Mesenchymal stem cell (in vitro differentiated cells and primary cell): ENCODE measurements around the gene IGLON5.

Source experiments
- DNase-seq: peaks from one replicate; pipeline ENCODE4 v3.0.0-alpha.2; 2013
- H2AFZ ChIP-seq: one replicate; pipeline ENCODE4 v1.6.1; 2013; ENCODE audit warnings: low read depth, mild to moderate bottlenecking, control low read depth, inconsistent platforms, low read length, moderate library complexity
- H2AK5ac ChIP-seq: 2 replicates; pipeline ENCODE4 v1.6.1; 2013; ENCODE audit warnings: low read length, moderate library complexity, mild to moderate bottlenecking, inconsistent platforms; ENCODE audit not compliant: severe bottlenecking
- H2BK120ac ChIP-seq: one replicate; pipeline ENCODE4 v1.6.1; 2013; ENCODE audit warnings: low read depth, mild to moderate bottlenecking, inconsistent platforms, low read length, moderate library complexity
- H2BK12ac ChIP-seq, 2 experiments: one replicate each; pipeline ENCODE4 v1.6.1; 2013; ENCODE audit warnings: inconsistent platforms in 2 of 2, low read length in 2 of 2, mild to moderate bottlenecking in 2 of 2, moderate library complexity in 2 of 2, control low read depth in 1 of 2
- H2BK15ac ChIP-seq: one replicate; pipeline ENCODE4 v1.6.1; 2013; ENCODE audit warnings: mild to moderate bottlenecking, low read depth, inconsistent platforms; ENCODE audit not compliant: poor library complexity, severe bottlenecking
- H2BK5ac ChIP-seq: 2 replicates; pipeline ENCODE4 v1.6.1; 2013; ENCODE audit warnings: low read depth, mild to moderate bottlenecking, low read length, control low read depth, inconsistent platforms; ENCODE audit not compliant: poor library complexity, severe bottlenecking
- H3K14ac ChIP-seq, 2 experiments: one replicate each; pipeline ENCODE4 v1.6.1; 2013; ENCODE audit warnings: inconsistent platforms in 2 of 2, low read length in 2 of 2, control low read depth in 1 of 2, mild to moderate bottlenecking in 1 of 2, moderate library complexity in 1 of 2
- H3K18ac ChIP-seq, 2 experiments: one replicate each; pipeline ENCODE4 v1.6.1; 2013; ENCODE audit warnings: inconsistent platforms in 2 of 2, low read length in 2 of 2, control low read depth in 1 of 2, low read depth in 1 of 2, mild to moderate bottlenecking in 1 of 2
- H3K23ac ChIP-seq, 2 experiments: one replicate each; pipeline ENCODE4 v1.6.1; 2013; ENCODE audit warnings: inconsistent platforms in 2 of 2, low read length in 2 of 2, mild to moderate bottlenecking in 2 of 2, moderate library complexity in 2 of 2, control low read depth in 1 of 2
- H3K27ac ChIP-seq: 2 replicates; pipeline ENCODE4 v1.5.1; 2013; ENCODE audit warnings: mild to moderate bottlenecking, moderate library complexity, low read length, control low read depth, inconsistent platforms; ENCODE audit not compliant: poor library complexity, severe bottlenecking
- H3K27me3 ChIP-seq, 2 experiments: 2 replicates each; pipeline versions ENCODE4 v1.6.1 to v1.7.0; 2013; ENCODE audit warnings: low read length in 2 of 2, mild to moderate bottlenecking in 2 of 2, moderate library complexity in 2 of 2, control low read depth in 1 of 2, inconsistent platforms in 1 of 2; ENCODE audit not compliant: control insufficient read depth in 1 of 2, insufficient read depth in 1 of 2
- H3K36me3 ChIP-seq, 2 experiments: 2 replicates each; pipeline versions ENCODE4 v1.6.1 to v1.7.0; 2013; ENCODE audit warnings: low read length in 2 of 2, control low read depth in 1 of 2, inconsistent platforms in 1 of 2, low read depth in 1 of 2, mild to moderate bottlenecking in 1 of 2; ENCODE audit not compliant: insufficient read depth in 2 of 2, control insufficient read depth in 1 of 2
- H3K4ac ChIP-seq, 2 experiments: one replicate each; pipeline ENCODE4 v1.6.1; 2013; ENCODE audit warnings: inconsistent platforms in 2 of 2, low read length in 2 of 2, mild to moderate bottlenecking in 2 of 2, moderate library complexity in 2 of 2, control low read depth in 1 of 2, low read depth in 1 of 2
- H3K4me1 ChIP-seq: 2 replicates; pipeline ENCODE4 v1.6.1; 2013; ENCODE audit warnings: low read depth, low read length, control low read depth; ENCODE audit not compliant: control insufficient read depth, insufficient read depth
- H3K4me2 ChIP-seq: 2 replicates; pipeline ENCODE4 v1.6.1; 2013; ENCODE audit warnings: low read length, mild to moderate bottlenecking, inconsistent platforms; ENCODE audit not compliant: poor library complexity, severe bottlenecking
- H3K4me3 ChIP-seq, 2 experiments: 2 replicates each; pipeline versions ENCODE4 v1.5.1 to v1.7.0; 2013; ENCODE audit warnings: low read length in 2 of 2, mild to moderate bottlenecking in 2 of 2, control low read depth in 1 of 2, low read depth in 1 of 2; ENCODE audit not compliant: insufficient read depth in 1 of 2
- H3K79me1 ChIP-seq: replicated peaks from 2 replicates; pipeline ENCODE4 v1.6.1; 2013; ENCODE audit warnings: mild to moderate bottlenecking, control low read depth, low read length, inconsistent platforms; ENCODE audit not compliant: poor library complexity, severe bottlenecking
- H3K9ac ChIP-seq: 2 replicates; pipeline ENCODE4 v1.7.0; 2013; ENCODE audit warnings: mild to moderate bottlenecking, low read length, moderate library complexity
- H3K9me3 ChIP-seq: 2 replicates; pipeline ENCODE4 v1.7.0; 2013; ENCODE audit warnings: mild to moderate bottlenecking, low read length; ENCODE audit not compliant: control insufficient read depth
- H4K8ac ChIP-seq: one replicate; pipeline ENCODE4 v1.6.1; 2013; ENCODE audit warnings: inconsistent platforms, mild to moderate bottlenecking, low read length, moderate library complexity
- H4K91ac ChIP-seq: one replicate; pipeline ENCODE4 v1.6.1; 2013; ENCODE audit warnings: mild to moderate bottlenecking, low read length, inconsistent platforms
- WGBS: methylation state at CpG from one replicate; pipeline ENCODE4 v1.1.7; 2013; ENCODE audit warnings: mixed read lengths; 5-methylcytosine and 5-hydroxymethylcytosine counted together

The IGLON5 gene

DNA sequence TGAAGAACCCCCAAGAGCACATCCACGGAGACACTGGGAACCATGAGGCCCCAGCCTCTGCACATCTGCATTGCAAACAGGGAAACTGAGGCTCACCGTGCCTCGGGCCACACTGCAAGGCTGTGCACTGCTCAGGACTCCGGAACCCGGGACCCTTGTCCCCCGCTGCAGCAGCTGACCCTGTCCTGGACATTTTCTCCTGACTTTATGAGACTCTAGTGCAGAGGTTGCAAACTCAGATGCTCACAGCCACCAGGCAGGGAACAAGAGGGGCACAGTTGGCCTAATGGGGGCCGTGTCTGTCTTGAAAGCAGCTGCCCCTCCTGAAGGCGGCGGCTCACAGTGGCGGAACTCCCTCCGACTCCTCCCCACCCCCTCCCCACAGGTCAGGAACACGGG, 16.5 kb upstream of the IGLON5 start:
- H2BK5ac ChIP-seq: no peak overlapping the region

DNA sequence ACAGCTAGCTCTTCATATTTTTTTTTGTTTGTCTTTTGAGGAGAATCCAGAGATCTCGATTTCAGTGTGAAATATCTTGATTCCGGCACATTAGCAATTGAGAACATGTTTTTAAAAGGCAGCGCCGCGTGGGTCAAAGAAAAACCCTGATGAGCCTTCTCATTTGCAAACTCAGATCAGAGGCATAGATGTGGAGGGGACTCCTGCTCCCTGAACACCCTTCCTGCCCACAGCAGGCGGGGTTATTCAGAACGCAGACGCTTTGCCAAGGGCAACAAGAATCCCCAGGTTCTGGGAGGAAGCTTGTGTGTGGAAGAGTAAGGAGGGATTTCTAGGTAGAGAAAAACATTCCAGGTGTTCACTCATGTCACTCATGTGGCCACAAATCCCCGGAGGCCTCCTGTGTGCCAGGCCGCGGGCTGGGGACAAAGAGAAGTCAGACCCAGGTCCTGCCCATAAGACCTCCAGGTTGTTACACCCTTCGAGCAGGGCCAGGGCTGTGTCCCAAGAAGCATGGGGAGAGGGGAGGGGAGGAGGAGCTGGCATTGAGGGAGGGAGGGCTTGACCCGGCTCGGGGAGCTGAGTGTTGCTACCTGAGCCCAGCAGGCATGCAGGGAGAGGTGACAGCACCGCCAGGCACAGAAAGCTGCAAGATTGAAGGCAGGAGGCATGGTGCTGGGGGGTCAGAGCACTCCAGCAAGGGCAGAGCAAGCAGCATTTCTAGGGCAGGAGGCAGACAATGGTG, 15.9 kb upstream of the IGLON5 start:
- 49% methylated on average over 15 of the region's 15 CpGs for WGBS
- Histone ChIP-seq H3K9ac (no peak overlapping the region), H2AFZ (no peak overlapping the region), H3K79me1 (no peaks in the 10 kb centered on the region), H3K23ac (no peak overlapping the region), H3K4ac (no peak overlapping the region), H4K8ac (no peak overlapping the region), H3K27ac (no peak overlapping the region), H3K9me3 (no peaks in the 10 kb centered on the region), H3K4me2 (no peak overlapping the region), H3K4me3 (no peak overlapping the region), H2AK5ac (no peak overlapping the region), H3K14ac (no peak overlapping the region), H3K4me1 (no peaks in the 10 kb centered on the region), H2BK15ac (no peak overlapping the region), H2BK5ac (no peak overlapping the region), H3K27me3 (peaks cover 0 to 36% of the 10 kb centered on the region in 2 experiments), H3K18ac (no peak overlapping the region), H2BK120ac (no peak overlapping the region), H3K36me3 (no peaks in the 10 kb centered on the region), H2BK12ac (no peak overlapping the region), H4K91ac (no peak overlapping the region)
- no peak for DNase-seq

More for the DNA sequence above, 16.5 kb upstream of the IGLON5 start:
- Histone ChIP-seq H3K36me3 (no peaks in the 10 kb centered on the region), H4K8ac (no peak overlapping the region), H3K4me2 (no peak overlapping the region), H2AK5ac (no peak overlapping the region), H3K9ac (no peak overlapping the region), H3K9me3 (no peaks in the 10 kb centered on the region), H2AFZ (no peak overlapping the region), H3K4me1 (no peaks in the 10 kb centered on the region), H2BK120ac (no peak overlapping the region), H2BK12ac (no peak overlapping the region), H3K23ac (no peak overlapping the region), H2BK15ac (no peak overlapping the region), H3K27me3 (peaks cover 0 to 36% of the 10 kb centered on the region in 2 experiments), H3K79me1 (no peaks in the 10 kb centered on the region), H3K18ac (no peak overlapping the region), H4K91ac (no peak overlapping the region), H3K4ac (no peak overlapping the region), H3K4me3 (no peak overlapping the region), H3K14ac (no peak overlapping the region), H3K27ac (no peak overlapping the region)
- WGBS: 59% methylated on average over 8 of the region's 12 CpGs
- DNase-seq: no peak

- no peak overlapping the region for H3K4me3 ChIP-seq
- no peaks in the 10 kb centered on the region for H3K4me1 ChIP-seq
- no peak overlapping the region for H2BK120ac ChIP-seq
- H4K91ac ChIP-seq: no peak overlapping the region
- no peak overlapping the region for H3K9ac ChIP-seq
- H2BK15ac ChIP-seq: no peak overlapping the region
- H3K36me3 ChIP-seq: no peaks in the 10 kb centered on the region
- no peak overlapping the region for H2AFZ ChIP-seq
- no peak for DNase-seq
- peaks cover 0 to 39% of the 10 kb centered on the region in 2 experiments for H3K27me3 ChIP-seq
- H3K18ac ChIP-seq: no peak overlapping the region
- no peak overlapping the region for H2AK5ac ChIP-seq
- no peak overlapping the region for H2BK12ac ChIP-seq
- H3K9me3 ChIP-seq: no peaks in the 10 kb centered on the region
- no peak overlapping the region for H3K4me2 ChIP-seq
- H2BK5ac ChIP-seq: no peak overlapping the region
- H4K8ac ChIP-seq: no peak overlapping the region
- H3K23ac ChIP-seq: no peak overlapping the region
- no peak overlapping the region for H3K14ac ChIP-seq
- no peak overlapping the region for H3K4ac ChIP-seq
- 50% methylated on average over 9 of the region's 9 CpGs for WGBS
- no peak overlapping the region for H3K27ac ChIP-seq
- H3K79me1 ChIP-seq: no peaks in the 10 kb centered on the region
Observed at GRCh38 chr19:51296336-51297093, 14.9 kb upstream of the IGLON5 start.

- Histone ChIP-seq H3K9me3 (peaks cover 4% of the 10 kb centered on the region), H3K18ac (no peak overlapping the region), H3K79me1 (no peaks in the 10 kb centered on the region), H3K27ac (no peak overlapping the region), H3K4me3 (no peak overlapping the region), H3K4me1 (no peaks in the 10 kb centered on the region), H3K36me3 (no peaks in the 10 kb centered on the region), H3K4me2 (no peak overlapping the region), H3K14ac (no peak overlapping the region), H2BK12ac (no peak overlapping the region), H2BK5ac (no peak overlapping the region), H2BK120ac (no peak overlapping the region), H3K27me3 (peaks cover 0 to 39% of the 10 kb centered on the region in 2 experiments), H4K8ac (no peak overlapping the region), H3K9ac (no peak overlapping the region), H4K91ac (no peak overlapping the region), H3K23ac (no peak overlapping the region), H2AK5ac (no peak overlapping the region), H2BK15ac (no peak overlapping the region), H3K4ac (no peak overlapping the region), H2AFZ (no peak overlapping the region)
- no peak for DNase-seq
- WGBS: 83% methylated on average over 5 of the region's 5 CpGs
Observed at GRCh38 chr19:51297406-51297805, 14.0 kb upstream of the IGLON5 start.
